ENCODE measurements around the gene DMBT1. TPM values are rescaled to one million over a fixed set of nuclear protein-coding genes. Genes with fewer than 3 reads are reported as not detected.

The DMBT1 gene
- polyA plus RNA-seq, 1 donor (not counting 4 experiments of a cell fraction or from before 2014, with no cell fraction given) = 0.04 TPM

DNA sequence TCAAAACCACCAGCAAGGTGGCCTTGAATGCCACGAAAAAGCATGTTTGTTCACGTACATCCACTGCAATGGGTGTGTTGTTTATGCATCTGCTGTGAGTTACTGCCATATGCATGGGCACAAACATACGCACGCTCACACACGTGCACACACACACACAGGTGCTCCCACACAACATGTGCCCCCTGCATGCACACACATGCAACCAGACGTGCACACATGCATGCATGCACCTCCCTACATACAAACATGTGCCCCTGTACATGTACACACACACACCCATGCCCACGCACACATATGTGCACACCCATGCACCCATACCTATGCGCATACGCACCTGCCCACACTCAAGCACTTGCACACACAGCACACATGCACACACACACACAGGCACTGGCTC is 10.1 kb upstream of the DMBT1 start:
- no peak overlapping the region for H3K9ac ChIP-seq (ENCODE audit: control insufficient read depth, extremely low read depth, insufficient read depth, low read length)

DNA sequence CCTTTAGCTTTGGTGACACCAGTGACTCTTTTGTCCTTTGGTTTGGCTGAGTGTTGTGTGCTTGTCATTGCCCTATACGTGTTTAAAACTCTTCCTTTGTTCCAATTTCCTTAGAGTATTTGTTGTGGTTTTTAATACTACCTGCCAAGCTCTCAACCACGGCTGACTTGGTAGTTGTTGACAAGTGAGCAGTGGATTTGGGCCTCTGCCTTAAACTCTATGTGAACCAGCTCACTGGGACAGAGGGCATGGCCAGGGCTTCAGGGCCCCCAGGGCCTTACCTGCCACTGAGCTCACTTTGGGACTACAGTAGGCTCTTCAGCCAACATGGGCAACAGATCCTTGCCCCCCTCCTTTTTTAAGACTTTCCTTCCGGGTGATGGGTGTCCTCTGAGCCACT is 9.6 kb upstream of the DMBT1 start:
- Histone ChIP-seq H3K27me3 (ENCODE audit: control insufficient read depth, extremely low read depth, insufficient read depth, low read length) (no peaks in the 10 kb centered on the region), H3K9me3 (ENCODE audit: control insufficient read depth, low read depth, low read length) (no peaks in the 10 kb centered on the region), H4K20me1 (ENCODE audit: control insufficient read depth, extremely low read depth, insufficient read depth, low read length) (no peaks in the 10 kb centered on the region), H3K9me1 (ENCODE audit: control insufficient read depth, extremely low read depth, insufficient read depth, low read length) (no peaks in the 10 kb centered on the region), H2AFZ (ENCODE audit: control insufficient read depth, low read length) (no peak overlapping the region), H3K27ac (ENCODE audit: control insufficient read depth, insufficient read depth, low read length) (no peak overlapping the region), H3K4me1 (ENCODE audit: control insufficient read depth, extremely low read depth, insufficient read depth, low read length) (no peaks in the 10 kb centered on the region), H3K79me2 (ENCODE audit: control insufficient read depth, insufficient read depth, low read length) (no peaks in the 10 kb centered on the region), H3K4me3 (ENCODE audit: control insufficient read depth in 2 of 3, extremely low read depth in 1 of 3, insufficient read depth in 2 of 3, low read depth in 1 of 3, low read length in 3 of 3) (no peak overlapping the region), H3K36me3 (ENCODE audit: control insufficient read depth in 2 of 2, extremely low read depth in 1 of 2, insufficient read depth in 2 of 2, low read length in 2 of 2) (no peaks in the 10 kb centered on the region), H3K9ac (ENCODE audit: control insufficient read depth, extremely low read depth, insufficient read depth, low read length) (no peak overlapping the region), H3K4me2 (ENCODE audit: control insufficient read depth, extremely low read depth, insufficient read depth, low read depth, low read length) (no peak overlapping the region)
- dilution Hi-C loops (cut with MboI; ENCODE audit: extremely low pct_ligation_motif_present, low sequenced_read_pairs) = no loop called here
- DNase-seq (ENCODE audit: low read depth, low spot score) (no peak), FAIRE-seq (no peak)
- TF ChIP-seq, protein P1, sequence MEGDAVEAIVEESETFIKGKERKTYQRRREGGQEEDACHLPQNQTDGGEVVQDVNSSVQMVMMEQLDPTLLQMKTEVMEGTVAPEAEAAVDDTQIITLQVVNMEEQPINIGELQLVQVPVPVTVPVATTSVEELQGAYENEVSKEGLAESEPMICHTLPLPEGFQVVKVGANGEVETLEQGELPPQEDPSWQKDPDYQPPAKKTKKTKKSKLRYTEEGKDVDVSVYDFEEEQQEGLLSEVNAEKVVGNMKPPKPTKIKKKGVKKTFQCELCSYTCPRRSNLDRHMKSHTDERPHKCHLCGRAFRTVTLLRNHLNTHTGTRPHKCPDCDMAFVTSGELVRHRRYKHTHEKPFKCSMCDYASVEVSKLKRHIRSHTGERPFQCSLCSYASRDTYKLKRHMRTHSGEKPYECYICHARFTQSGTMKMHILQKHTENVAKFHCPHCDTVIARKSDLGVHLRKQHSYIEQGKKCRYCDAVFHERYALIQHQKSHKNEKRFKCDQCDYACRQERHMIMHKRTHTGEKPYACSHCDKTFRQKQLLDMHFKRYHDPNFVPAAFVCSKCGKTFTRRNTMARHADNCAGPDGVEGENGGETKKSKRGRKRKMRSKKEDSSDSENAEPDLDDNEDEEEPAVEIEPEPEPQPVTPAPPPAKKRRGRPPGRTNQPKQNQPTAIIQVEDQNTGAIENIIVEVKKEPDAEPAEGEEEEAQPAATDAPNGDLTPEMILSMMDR (optimal IDR thresholded peaks at IDR 0.05 in 1 of 3, IDR thresholded peaks at IDR 0.05 in 1 of 3, conservative IDR thresholded peaks at IDR 0.05 in 1 of 3; ENCODE audit: extremely low read depth in 1 of 3, insufficient read depth in 2 of 3, low read length in 3 of 3) = no peak
- no peak for TF ChIP-seq EZH2 (IDR thresholded peaks at IDR 0.05; ENCODE audit: low read length)

More for the DNA sequence above, 10.1 kb upstream of the DMBT1 start:
- no peaks in the 10 kb centered on the region for H3K9me1 ChIP-seq (ENCODE audit: control insufficient read depth, extremely low read depth, insufficient read depth, low read length)
- DNase-seq (ENCODE audit: low read depth, low spot score) (no peak), FAIRE-seq (no peak)
- H3K27me3 ChIP-seq (ENCODE audit: control insufficient read depth, extremely low read depth, insufficient read depth, low read length) = no peaks in the 10 kb centered on the region
- no peaks in the 10 kb centered on the region for H3K4me1 ChIP-seq (ENCODE audit: control insufficient read depth, extremely low read depth, insufficient read depth, low read length)
- H3K9me3 ChIP-seq (ENCODE audit: control insufficient read depth, low read depth, low read length) = no peaks in the 10 kb centered on the region
- no peaks in the 10 kb centered on the region for H4K20me1 ChIP-seq (ENCODE audit: control insufficient read depth, extremely low read depth, insufficient read depth, low read length)
- no peaks in the 10 kb centered on the region for H3K79me2 ChIP-seq (ENCODE audit: control insufficient read depth, insufficient read depth, low read length)
- no peak overlapping the region for H3K4me3 ChIP-seq (ENCODE audit: control insufficient read depth in 2 of 3, extremely low read depth in 1 of 3, insufficient read depth in 2 of 3, low read depth in 1 of 3, low read length in 3 of 3)
- no peaks in the 10 kb centered on the region for H3K36me3 ChIP-seq (ENCODE audit: control insufficient read depth in 2 of 2, extremely low read depth in 1 of 2, insufficient read depth in 2 of 2, low read length in 2 of 2)
- no peak overlapping the region for H3K4me2 ChIP-seq (ENCODE audit: control insufficient read depth, extremely low read depth, insufficient read depth, low read depth, low read length)
- H2AFZ ChIP-seq (ENCODE audit: control insufficient read depth, low read length) = no peak overlapping the region
- no peak overlapping the region for H3K27ac ChIP-seq (ENCODE audit: control insufficient read depth, insufficient read depth, low read length)
- TF ChIP-seq, protein P1 (optimal IDR thresholded peaks at IDR 0.05 in 1 of 3, IDR thresholded peaks at IDR 0.05 in 1 of 3, conservative IDR thresholded peaks at IDR 0.05 in 1 of 3; ENCODE audit: extremely low read depth in 1 of 3, insufficient read depth in 2 of 3, low read length in 3 of 3) = no peak
- TF ChIP-seq EZH2 (IDR thresholded peaks at IDR 0.05; ENCODE audit: low read length) = no peak
- dilution Hi-C loops (cut with MboI; ENCODE audit: extremely low pct_ligation_motif_present, low sequenced_read_pairs) = no loop called here

All from keratinocyte (primary cell).